Brain microvascular endothelial cell (primary cell): Measurements from ENCODE around the gene TNS1.

Experiments used
- DNase-seq: peaks from one replicate; pipeline ENCODE4 v3.0.0-alpha.2; 2020
- H3K27ac ChIP-seq: fragments of 250-450 bp; sonication (Bioruptor Pico); 2 replicates; pipeline ENCODE4 v1.5.1; 2020; ENCODE audit warnings: mild to moderate bottlenecking, moderate library complexity
- H3K27me3 ChIP-seq: fragments of 250-450 bp; sonication (Bioruptor Pico); replicated peaks from 2 replicates; pipeline ENCODE4 v1.5.1; 2020; ENCODE audit warnings: mild to moderate bottlenecking
- H3K36me3 ChIP-seq: fragments of 250-450 bp; sonication (Bioruptor Pico); replicated peaks from 2 replicates; pipeline ENCODE4 v1.5.1; 2020; ENCODE audit warnings: mild to moderate bottlenecking
- H3K4me3 ChIP-seq: 2 replicates; pipeline ENCODE4 v1.5.1; 2011; ENCODE audit warnings: low read depth, mild to moderate bottlenecking, control low read depth, low read length, moderate library complexity
- CTCF ChIP-seq: IDR thresholded peaks from 2 replicates; pipeline ENCODE4 v1.5.1; 2011; ENCODE audit warnings: low read depth, mild to moderate bottlenecking, moderate library complexity, low read length, control low read depth, inconsistent platforms; ENCODE audit errors: missing control alignments
- in situ Hi-C: cut with HindIII; loops from 2 replicates; pipeline ENCODE4 v1.10.0; 2017; ENCODE audit warnings: low sequenced_read_pairs, low pct_ligation_motif_present

The TNS1 gene

GRCh38 chr2:217804338-217804737, 198.5 kb downstream of the TNS1 start:
- in situ Hi-C loops, result no loop called here
- no peak for TF ChIP-seq CTCF
- H3K27me3 ChIP-seq, result no peaks in the 10 kb centered on the region
- no peak for DNase-seq
- H3K27ac ChIP-seq, result no peak overlapping the region
- no peak overlapping the region for H3K4me3 ChIP-seq
- peaks cover 16% of the 10 kb centered on the region for H3K36me3 ChIP-seq

- Histone ChIP-seq H3K27ac (no peak overlapping the region), H3K4me3 (no peak overlapping the region), H3K36me3 (peaks cover 13% of the 10 kb centered on the region), H3K27me3 (no peaks in the 10 kb centered on the region)
- in situ Hi-C loops, result no loop called here
- DNase-seq, result no peak
- TF ChIP-seq CTCF, result no peak
Measured at GRCh38 chr2:217803653-217803960, 199.2 kb downstream of the TNS1 start.

DNA sequence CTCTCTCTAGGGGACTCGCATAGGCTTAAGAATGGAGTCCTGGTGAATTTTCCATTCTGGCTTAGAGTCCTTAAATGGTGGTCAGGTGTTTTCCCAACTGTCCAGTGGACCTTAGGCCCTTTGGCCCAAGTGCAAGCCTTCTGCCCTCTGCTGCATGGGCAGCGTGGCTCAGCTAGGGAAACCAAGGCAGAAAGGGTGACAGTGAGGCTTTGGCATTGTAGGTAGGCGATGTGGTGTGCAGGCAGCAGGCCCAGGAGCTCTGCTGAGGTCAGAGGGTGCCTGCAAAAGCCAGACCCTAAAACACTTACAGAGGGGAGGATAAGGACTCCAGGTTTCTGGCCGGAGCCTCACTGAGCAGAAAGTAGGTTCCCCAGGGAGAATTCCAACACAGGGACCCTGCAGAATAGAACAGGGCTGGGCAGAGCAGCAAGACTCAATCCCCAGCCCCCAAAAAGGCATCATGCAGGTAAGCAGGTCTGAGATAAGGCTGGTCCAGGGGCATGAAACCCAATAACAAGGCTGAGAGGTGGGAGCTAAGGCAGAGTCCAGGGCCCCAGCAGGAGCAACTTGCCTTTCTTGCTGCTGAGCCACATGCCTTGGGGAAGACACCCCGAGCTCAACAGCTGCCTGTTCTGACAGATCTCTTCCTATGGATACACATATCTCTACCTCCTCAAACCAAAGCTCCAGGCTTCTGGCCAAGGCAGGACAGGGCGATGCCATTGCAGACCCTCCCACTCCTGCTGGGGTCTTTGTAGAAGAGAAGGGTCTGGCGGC, 199.7 kb downstream of the TNS1 start:
- peaks cover 8% of the 10 kb centered on the region for H3K36me3 ChIP-seq
- H3K27me3 ChIP-seq, result no peaks in the 10 kb centered on the region

DNA sequence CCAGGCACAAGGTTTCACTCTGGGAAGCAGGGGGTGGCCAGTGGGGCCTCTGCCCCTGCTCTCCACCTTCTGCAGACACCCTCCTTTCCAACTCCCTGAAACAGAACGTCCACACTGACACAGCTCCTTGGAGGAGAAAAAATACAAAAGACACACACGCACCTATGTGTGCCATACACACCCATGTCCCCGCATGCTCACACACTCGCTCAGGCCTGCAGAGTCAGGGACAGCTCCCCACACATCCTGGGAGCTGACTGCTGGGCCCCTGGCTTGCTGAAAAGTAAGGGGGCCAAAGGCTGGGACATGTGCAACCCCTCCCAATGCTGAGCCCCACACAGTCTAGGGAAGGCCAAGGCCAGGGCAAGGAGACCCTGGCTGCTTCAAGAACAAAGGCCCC, 200.5 kb downstream of the TNS1 start:
- H3K36me3 ChIP-seq, result peaks cover 7% of the 10 kb centered on the region
- no peak overlapping the region for H3K4me3 ChIP-seq
- DNase-seq, result no peak
- in situ Hi-C loops, result no loop called here
- no peaks in the 10 kb centered on the region for H3K27me3 ChIP-seq
- H3K27ac ChIP-seq, result no peak overlapping the region
- TF ChIP-seq CTCF, result no peak

More for the DNA sequence above, 199.7 kb downstream of the TNS1 start:
- TF ChIP-seq CTCF, result no peak
- in situ Hi-C loops, result no loop called here
- DNase-seq, result no peak
- H3K27ac ChIP-seq, result no peak overlapping the region
- no peak overlapping the region for H3K4me3 ChIP-seq

DNA sequence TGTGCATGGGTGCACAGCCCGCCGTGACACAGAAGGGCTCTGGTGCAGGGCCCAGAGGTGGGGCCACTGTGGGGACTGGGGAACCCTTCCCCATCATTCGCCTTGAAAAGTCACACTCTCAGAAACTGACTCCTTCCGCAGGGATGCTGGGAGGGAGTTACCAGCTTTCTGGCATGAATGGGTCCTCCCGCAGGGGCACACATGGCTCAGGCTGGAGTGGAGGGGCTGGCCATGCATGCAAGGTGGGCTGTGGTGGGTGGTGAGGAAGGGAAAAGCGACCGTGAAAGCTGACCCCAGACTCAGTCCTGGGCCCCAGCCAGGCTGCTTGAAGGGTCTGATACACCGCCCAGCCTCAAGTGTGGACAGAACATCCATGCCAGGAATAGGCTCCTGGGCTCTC, 201.1 kb downstream of the TNS1 start:
- Histone ChIP-seq H3K27ac (no peak overlapping the region), H3K36me3 (peaks cover 3% of the 10 kb centered on the region), H3K4me3 (no peak overlapping the region), H3K27me3 (no peaks in the 10 kb centered on the region)
- in situ Hi-C loops, result no loop called here
- TF ChIP-seq CTCF, result no peak
- no peak for DNase-seq

DNA sequence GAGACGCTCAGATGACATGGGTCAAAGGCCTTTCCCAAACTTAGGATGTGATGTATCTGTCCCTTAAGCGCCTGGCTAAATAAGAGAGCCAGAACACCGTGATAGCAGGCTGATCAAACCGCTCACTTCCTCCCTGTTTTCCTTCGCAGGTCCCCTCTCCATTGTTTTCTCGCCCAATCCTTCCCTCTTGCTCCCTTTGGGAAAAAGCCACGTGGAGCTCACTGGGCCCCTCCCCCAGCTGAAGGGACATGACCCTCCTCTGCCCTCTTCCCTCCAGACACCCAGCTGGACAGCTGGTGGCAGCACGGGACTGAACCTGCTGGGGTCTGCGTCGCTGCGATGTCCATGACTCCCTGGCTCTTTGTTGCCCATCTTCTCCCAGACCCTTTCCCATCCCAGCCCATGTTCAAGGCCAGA, 201.7 kb downstream of the TNS1 start:
- in situ Hi-C loops, result no loop called here
- no peak overlapping the region for H3K4me3 ChIP-seq
- H3K36me3 ChIP-seq, result peaks cover 3% of the 10 kb centered on the region
- no peaks in the 10 kb centered on the region for H3K27me3 ChIP-seq
- DNase-seq, result no peak
- no peak overlapping the region for H3K27ac ChIP-seq
- TF ChIP-seq CTCF, result no peak
